IMR-90 (cell line): ENCODE data around the gene DCLK1. TPM values are rescaled to one million over a fixed set of nuclear protein-coding genes. Genes with fewer than 3 reads are reported as not detected.

Experiments used
- ATAC-seq: fragments of 200-7000 bp; cut with Tn5 transposase; 2 replicates; pipeline ENCODE4 v1.9.1; 2020; ENCODE audit warnings: low read depth, mild to moderate bottlenecking, moderate library complexity
- BruUV-seq: library from RNA; stranded (reverse); fragments of 400-500 nt; replicated peaks from 2 replicates; lab custom pipeline; 2021; lab: Mats Ljungman, UMichigan
- CTCF ChIA-PET: fragments of 300-600 bp; formaldehyde crosslinking; extraction: SDS; loops from one replicate; lab custom pipeline; 2021; ENCODE audit warnings: antibody characterized with exemption; lab: Yijun Ruan, JAX
- POLR2A ChIA-PET: fragments of 300-600 bp; sonication (Branson Sonifier 250); formaldehyde crosslinking; loops from one replicate; lab custom pipeline; 2022; ENCODE audit warnings: antibody characterized with exemption; ENCODE audit not compliant: unreplicated experiment; lab: Charles Lee
- DNase-seq: peaks from one replicate; pipeline ENCODE4 v3.0.0; 2013
- H2AFZ ChIP-seq: replicated peaks from 2 replicates; pipeline ENCODE3; 2013; ENCODE audit warnings: low read length, mild to moderate bottlenecking; ENCODE audit not compliant: poor library complexity
- H2AK5ac ChIP-seq: 2 replicates; pipeline ENCODE4 v1.6.1; 2013; ENCODE audit warnings: low read depth, low read length, inconsistent platforms
- H2AK9ac ChIP-seq: replicated peaks from 2 replicates; pipeline ENCODE3; 2013; ENCODE audit warnings: mild to moderate bottlenecking, low read depth, low read length, moderate library complexity; ENCODE audit not compliant: poor library complexity
- H2BK120ac ChIP-seq: 2 replicates; pipeline ENCODE4 v1.6.1; 2013; ENCODE audit warnings: low read depth, low read length, inconsistent platforms
- H2BK15ac ChIP-seq: 3 replicates; pipeline ENCODE4 v1.6.1; 2013; ENCODE audit warnings: low read depth, low read length, inconsistent platforms
- H2BK20ac ChIP-seq: 2 replicates; pipeline ENCODE4 v1.6.1; 2013; ENCODE audit warnings: low read depth, mild to moderate bottlenecking, inconsistent platforms, low read length, moderate library complexity
- H2BK5ac ChIP-seq: 2 replicates; pipeline ENCODE4 v1.6.1; 2013; ENCODE audit warnings: mild to moderate bottlenecking, low read depth, low read length, inconsistent platforms; ENCODE audit not compliant: poor library complexity, severe bottlenecking
- H3K14ac ChIP-seq: replicated peaks from 2 replicates; pipeline ENCODE4 v1.6.1; 2013; ENCODE audit warnings: low read depth, low read length, inconsistent platforms
- H3K18ac ChIP-seq: 2 replicates; pipeline ENCODE4 v1.6.1; 2013; ENCODE audit warnings: low read depth, low read length, control low read depth
- H3K23ac ChIP-seq: 2 replicates; pipeline ENCODE4 v1.6.1; 2013; ENCODE audit warnings: low read depth, low read length, inconsistent platforms
- H3K27ac ChIP-seq: 2 replicates; pipeline ENCODE4 v1.5.1; 2013; ENCODE audit warnings: mild to moderate bottlenecking, control low read depth, low read length; ENCODE audit not compliant: insufficient read depth
- H3K27me3 ChIP-seq: 2 replicates; pipeline ENCODE4 v1.6.1; 2013; ENCODE audit warnings: low read length; ENCODE audit not compliant: control insufficient read depth, insufficient read depth
- H3K36me3 ChIP-seq: 2 replicates; pipeline ENCODE4 v1.6.1; 2013; ENCODE audit warnings: low read length, mixed read lengths; ENCODE audit not compliant: control insufficient read depth, insufficient read depth
- H3K4ac ChIP-seq: 2 replicates; pipeline ENCODE4 v1.6.1; 2013; ENCODE audit warnings: low read depth, low read length, inconsistent platforms
- H3K4me1 ChIP-seq: 2 replicates; pipeline ENCODE4 v1.6.1; 2013; ENCODE audit warnings: low read length, mixed read lengths; ENCODE audit not compliant: control insufficient read depth, insufficient read depth
- H3K4me2 ChIP-seq: 2 replicates; pipeline ENCODE4 v1.6.1; 2013; ENCODE audit warnings: low read depth, mild to moderate bottlenecking, control low read depth, low read length, moderate library complexity
- H3K4me3 ChIP-seq: 2 replicates; pipeline ENCODE4 v1.5.1; 2013; ENCODE audit warnings: low read depth, mild to moderate bottlenecking, control low read depth, low read length, moderate library complexity; ENCODE audit not compliant: insufficient read depth
- H3K56ac ChIP-seq: 2 replicates; pipeline ENCODE4 v1.6.1; 2013; ENCODE audit warnings: low read length, inconsistent platforms; ENCODE audit not compliant: insufficient read depth; ENCODE audit errors: extremely low read depth
- H3K79me1 ChIP-seq, 2 experiments: 2 replicates each; pipeline ENCODE4 v1.6.1; 2013; ENCODE audit warnings: low read length in 2 of 2, inconsistent platforms in 1 of 2, low read depth in 1 of 2
- H3K9ac ChIP-seq: 2 replicates; pipeline ENCODE4 v1.6.1; 2013; ENCODE audit warnings: low read depth, low read length, control low read depth
- H3K9me1 ChIP-seq: 2 replicates; pipeline ENCODE4 v1.6.1; 2013; ENCODE audit warnings: low read length, inconsistent platforms; ENCODE audit not compliant: insufficient read depth
- H3K9me3 ChIP-seq: 2 replicates; pipeline ENCODE4 v1.6.1; 2013; ENCODE audit warnings: low read length; ENCODE audit not compliant: control insufficient read depth, insufficient read depth
- H4K20me1 ChIP-seq: 2 replicates; pipeline ENCODE4 v1.6.1; 2013; ENCODE audit warnings: low read length, inconsistent platforms; ENCODE audit not compliant: insufficient read depth
- H4K5ac ChIP-seq: 2 replicates; pipeline ENCODE4 v1.6.1; 2013; ENCODE audit warnings: mild to moderate bottlenecking, low read depth, low read length, control low read depth
- H4K8ac ChIP-seq, 2 experiments: 2 replicates each; pipeline ENCODE4 v1.6.1; 2013; ENCODE audit warnings: low read depth in 2 of 2, low read length in 2 of 2, control low read depth in 1 of 2, inconsistent platforms in 1 of 2
- H4K91ac ChIP-seq: 2 replicates; pipeline ENCODE4 v1.6.1; 2013; ENCODE audit warnings: low read depth, low read length, inconsistent platforms; ENCODE audit not compliant: insufficient read depth
- CEBPB ChIP-seq: IDR thresholded peaks from 2 replicates; pipeline ENCODE4 v1.6.1; 2012; ENCODE audit warnings: low read depth, low read length, improper control_type of control experiment
- CHD1 ChIP-seq: IDR thresholded peaks from 2 replicates; pipeline ENCODE4 v1.6.1; 2012; ENCODE audit warnings: low read depth, low read length, improper control_type of control experiment
- CTCF ChIP-seq: conservative IDR thresholded peaks from 2 replicates; pipeline ENCODE4 v1.5.1; 2012; ENCODE audit warnings: mild to moderate bottlenecking, low read depth, low read length, improper control_type of control experiment
- ELK1 ChIP-seq: fragments of 150-350 bp; IDR thresholded peaks from 2 replicates; pipeline ENCODE4 v1.6.1; 2016; ENCODE audit warnings: low read depth, mild to moderate bottlenecking, low read length, moderate library complexity, borderline replicate concordance
- FOS ChIP-seq: fragments of 150-350 bp; IDR thresholded peaks from 2 replicates; pipeline ENCODE4 v1.6.1; 2016; ENCODE audit warnings: low read depth, low read length
- MAFK ChIP-seq: IDR thresholded peaks from 2 replicates; pipeline ENCODE4 v1.6.1; 2012; ENCODE audit warnings: low read depth, low read length, improper control_type of control experiment
- MAZ ChIP-seq: IDR thresholded peaks from 2 replicates; pipeline ENCODE4 v1.6.1; 2012; ENCODE audit warnings: low read depth, mild to moderate bottlenecking, low read length, improper control_type of control experiment, moderate library complexity, borderline replicate concordance
- MXI1 ChIP-seq: IDR thresholded peaks from 2 replicates; pipeline ENCODE4 v1.6.1; 2012; ENCODE audit warnings: low read depth, mild to moderate bottlenecking, low read length, moderate library complexity, borderline replicate concordance
- RCOR1 ChIP-seq: IDR thresholded peaks from 2 replicates; pipeline ENCODE4 v1.6.1; 2012; ENCODE audit warnings: mild to moderate bottlenecking, low read length, improper control_type of control experiment; ENCODE audit not compliant: insufficient replicate concordance
- SMC3 ChIP-seq: fragments of 150-350 bp; IDR thresholded peaks from 2 replicates; pipeline ENCODE4 v1.6.1; 2016; ENCODE audit warnings: low read depth, mild to moderate bottlenecking, antibody characterized with exemption, low read length, moderate library complexity
- USF2 ChIP-seq: fragments of 150-350 bp; IDR thresholded peaks from 2 replicates; pipeline ENCODE4 v1.6.1; 2017; ENCODE audit warnings: mild to moderate bottlenecking, antibody characterized with exemption, low read length, low read depth
- whole genome bisulfite sequencing, 2 experiments: methylation state at CpG; one replicate each; pipeline versions ENCODE4 v1.1.5 to v1.1.7; 2013; ENCODE audit warnings: missing lambda C conversion rate in 2 of 2; ENCODE audit not compliant: insufficient read length in 1 of 2; ENCODE audit errors: extremely low coverage in 2 of 2; 5-methylcytosine and 5-hydroxymethylcytosine counted together
- dilution Hi-C: fragments of 300-500 bp; cut with HindIII; formaldehyde crosslinking; loops from one replicate; pipeline ENCODE4 v1.14.3; 2018; ENCODE audit warnings: low sequenced_read_pairs; ENCODE audit not compliant: unreplicated experiment
- in situ Hi-C: fragments of 300-500 bp; cut with MboI; formaldehyde crosslinking; loops from 3 replicates; pipeline ENCODE4 v1.14.3; 2019; ENCODE audit warnings: low sequenced_read_pairs, inconsistent platforms, mixed read lengths
- intact Hi-C: fragments of 100-400 bp; cut with micrococcal nuclease; formaldehyde crosslinking; loops from 2 replicates; pipeline ENCODE4 v1.10.0; 2022
- polyA plus RNA-seq, 3 experiments: library from polyadenylated mRNA; depleted of rRNA; stranded (reverse); fragments of >200 nt; gene quantifications; 2 replicates each; pipeline ENCODE4 v1.2.3, GENCODE V29; 2012; ENCODE audit warnings: low replicate concordance in 1 of 3
- total RNA-seq: library from RNA; depleted of rRNA; stranded (reverse); fragments of >200 nt; gene quantifications from 2 replicates; pipeline ENCODE4 v1.2.3, GENCODE V29; 2012

The DCLK1 gene
- total and polyA plus RNA-seq, 2 of the 4 experiments (the other 2 are of a cell fraction), result under 0.01 to 0.02 TPM

GRCh38 chr13:35727881-35728280, 403.3 kb downstream of the DCLK1 start:
- DNase-seq, result no peak
- Histone ChIP-seq H3K18ac (no peak overlapping the region), H3K9ac (no peak overlapping the region), H3K4me2 (no peak overlapping the region), H3K9me3 (no peaks in the 10 kb centered on the region), H3K56ac (no peak overlapping the region), H2BK15ac (no peak overlapping the region), H3K9me1 (no peaks in the 10 kb centered on the region; the same call in 1 of the 2 replicates), H3K4me3 (no peak overlapping the region), H3K36me3 (no peaks in the 10 kb centered on the region), H4K5ac (no peak overlapping the region), H3K27ac (no peak overlapping the region), H3K4me1 (peaks cover 5% of the 10 kb centered on the region), H3K27me3 (no peaks in the 10 kb centered on the region; the same call in 1 of the 2 replicates), H3K23ac (no peak overlapping the region), H2BK20ac (no peak overlapping the region), H4K20me1 (no peaks in the 10 kb centered on the region), H2AFZ (no peak overlapping the region), H3K14ac (no peak overlapping the region), H2AK9ac (no peak overlapping the region), H3K79me1 (no peaks in the 10 kb centered on the region), H4K8ac (no peak overlapping the region), H2BK120ac (no peak overlapping the region), H3K4ac (no peak overlapping the region), H2AK5ac (no peak overlapping the region), H2BK5ac (no peak overlapping the region), H4K91ac (no peak overlapping the region)
- CTCF ChIA-PET, result interaction anchor here (0.6 kb wide), 1 partner anchor 105 kb away, joined by 3 read pairs; no protein-coding TSS in a partner anchor
- no peak for TF ChIP-seq USF2
- no peak for TF ChIP-seq ELK1
- no peak for TF ChIP-seq CEBPB
- no peak for TF ChIP-seq CHD1
- TF ChIP-seq CTCF, result no peak
- no peak for TF ChIP-seq FOS
- TF ChIP-seq MXI1, result no peak
- TF ChIP-seq SMC3, result no peak
- no peak for TF ChIP-seq MAZ
- no peak for TF ChIP-seq MAFK
- TF ChIP-seq RCOR1, result no peak
- POLR2A ChIA-PET, result no interaction called here
- BruUV-seq, result no TSS peak
- WGBS, 2 experiments, result 70% methylated on average over 2 of the region's 6 CpGs; no CpG with 5 or more reads in 1 of the 2 experiments
- in situ Hi-C loops, result loop anchor here (10.0 kb wide), 1 partner anchor 227 kb away; no protein-coding TSS in a partner anchor
- intact Hi-C loops, result loop anchor here (10.0 kb wide), 1 partner anchor 253 kb away; the partner anchor contains the start of gene MAB21L1
- ATAC-seq, result no peak
- dilution Hi-C loops, result no loop called here
